AG10803 (cell line): ENCODE measurements around the gene SLC6A18.
"Not testable (repeated sequence)": the region's sequence is repeated elsewhere in the genome, so short reads cannot be mapped to it uniquely, and the experiment has no call there.

Experiments used
- DNase-seq: peaks from one replicate; pipeline ENCODE4 v3.0.0; 2010; ENCODE audit warnings: low read depth
- H3K4me3 ChIP-seq: 2 replicates; pipeline ENCODE4 v1.5.1; 2011; ENCODE audit warnings: mild to moderate bottlenecking, low read length, control low read depth
- TF ChIP-seq, protein P1 (sequence below): conservative IDR thresholded peaks from 2 replicates; pipeline ENCODE4 v1.5.1; 2011; ENCODE audit warnings: mild to moderate bottlenecking, low read length, control low read depth, inconsistent platforms

The SLC6A18 gene

DNA sequence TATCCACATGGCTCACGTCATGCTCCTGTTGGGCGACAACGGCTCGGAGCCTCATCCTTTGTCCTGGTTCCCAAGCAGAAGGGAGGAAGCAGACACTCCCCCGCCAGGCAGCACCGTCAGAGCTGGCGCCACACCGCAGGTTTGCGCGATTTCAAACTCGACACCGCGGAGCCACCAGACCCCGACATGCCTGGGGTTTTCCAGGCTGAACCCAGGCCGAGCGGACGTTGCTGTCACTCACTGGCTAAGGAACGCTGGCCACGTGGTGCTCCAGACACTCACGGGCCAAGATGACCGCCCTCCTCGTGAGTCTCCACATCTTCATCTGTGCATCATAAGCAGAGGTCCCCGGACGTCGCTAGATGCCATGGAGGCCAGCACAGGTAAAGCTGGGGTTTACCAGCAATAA, 60.7 kb downstream of the SLC6A18 start:
- H3K4me3 ChIP-seq = no peak overlapping the region
- TF ChIP-seq, protein P1, sequence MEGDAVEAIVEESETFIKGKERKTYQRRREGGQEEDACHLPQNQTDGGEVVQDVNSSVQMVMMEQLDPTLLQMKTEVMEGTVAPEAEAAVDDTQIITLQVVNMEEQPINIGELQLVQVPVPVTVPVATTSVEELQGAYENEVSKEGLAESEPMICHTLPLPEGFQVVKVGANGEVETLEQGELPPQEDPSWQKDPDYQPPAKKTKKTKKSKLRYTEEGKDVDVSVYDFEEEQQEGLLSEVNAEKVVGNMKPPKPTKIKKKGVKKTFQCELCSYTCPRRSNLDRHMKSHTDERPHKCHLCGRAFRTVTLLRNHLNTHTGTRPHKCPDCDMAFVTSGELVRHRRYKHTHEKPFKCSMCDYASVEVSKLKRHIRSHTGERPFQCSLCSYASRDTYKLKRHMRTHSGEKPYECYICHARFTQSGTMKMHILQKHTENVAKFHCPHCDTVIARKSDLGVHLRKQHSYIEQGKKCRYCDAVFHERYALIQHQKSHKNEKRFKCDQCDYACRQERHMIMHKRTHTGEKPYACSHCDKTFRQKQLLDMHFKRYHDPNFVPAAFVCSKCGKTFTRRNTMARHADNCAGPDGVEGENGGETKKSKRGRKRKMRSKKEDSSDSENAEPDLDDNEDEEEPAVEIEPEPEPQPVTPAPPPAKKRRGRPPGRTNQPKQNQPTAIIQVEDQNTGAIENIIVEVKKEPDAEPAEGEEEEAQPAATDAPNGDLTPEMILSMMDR = no peak
- DNase-seq = no peak

DNA sequence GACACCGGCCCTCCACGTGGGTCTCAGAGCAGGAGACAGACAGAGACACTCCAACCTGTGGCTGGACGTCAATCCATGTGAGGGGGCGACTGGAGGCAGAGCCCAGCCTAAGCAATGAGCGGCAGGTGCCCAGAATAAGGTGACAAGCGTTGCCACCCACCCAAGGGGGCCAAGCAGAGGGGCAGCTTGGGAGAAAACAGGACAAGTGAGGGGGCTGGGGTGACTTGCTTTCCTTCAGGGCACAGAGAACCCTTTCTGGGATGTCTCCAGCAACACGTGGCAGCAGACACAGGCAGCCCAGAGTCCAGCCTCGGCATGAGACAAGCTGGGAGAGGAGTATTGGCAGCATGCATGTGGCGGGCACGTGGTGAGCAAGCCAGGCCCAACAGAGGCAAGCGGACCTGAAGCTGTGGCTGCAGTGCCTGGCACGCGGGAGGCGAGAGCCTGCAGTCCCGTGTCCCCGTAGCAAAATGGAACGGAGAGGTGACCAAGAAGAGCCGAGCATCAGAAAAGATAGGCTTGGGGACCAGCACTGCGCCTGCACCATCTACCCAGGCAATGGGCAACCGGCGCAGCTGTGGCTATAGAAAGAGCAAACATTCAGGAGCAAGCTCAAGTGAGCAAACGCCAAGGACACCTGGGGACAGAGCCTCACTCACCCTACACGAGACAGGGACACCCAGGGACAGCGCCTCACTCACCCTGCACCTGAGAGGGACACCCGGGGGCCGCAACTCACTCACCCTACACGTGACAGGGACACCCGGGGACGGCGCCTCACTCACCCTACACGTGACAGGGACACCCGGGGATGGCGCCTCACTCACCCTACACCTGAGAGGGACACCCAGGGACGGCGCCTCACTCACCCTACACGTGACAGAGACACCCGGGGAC, 63.5 kb downstream of the SLC6A18 start:
- TF ChIP-seq, protein P1 = no peak
- DNase-seq = no peak
- H3K4me3 ChIP-seq = no peak overlapping the region

DNA sequence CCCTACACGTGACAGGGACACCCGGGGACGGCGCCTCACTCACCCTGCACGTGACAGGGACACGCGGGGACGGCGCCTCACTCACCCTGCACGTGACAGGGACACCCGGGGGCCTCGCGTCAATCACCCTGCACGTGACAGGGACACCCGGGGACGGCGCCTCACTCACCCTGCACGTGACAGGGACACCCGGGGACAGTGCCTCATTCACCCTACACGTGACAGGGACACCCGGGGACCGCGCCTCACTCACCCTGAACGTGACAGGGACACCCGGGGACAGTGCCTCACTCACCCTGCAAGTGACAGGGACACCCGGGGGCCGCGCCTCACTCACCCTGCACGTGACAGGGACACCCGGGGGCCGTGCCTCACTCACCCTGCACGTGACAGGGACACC, 64.4 kb downstream of the SLC6A18 start:
- not testable (repeated sequence) for H3K4me3 ChIP-seq, DNase-seq

DNA sequence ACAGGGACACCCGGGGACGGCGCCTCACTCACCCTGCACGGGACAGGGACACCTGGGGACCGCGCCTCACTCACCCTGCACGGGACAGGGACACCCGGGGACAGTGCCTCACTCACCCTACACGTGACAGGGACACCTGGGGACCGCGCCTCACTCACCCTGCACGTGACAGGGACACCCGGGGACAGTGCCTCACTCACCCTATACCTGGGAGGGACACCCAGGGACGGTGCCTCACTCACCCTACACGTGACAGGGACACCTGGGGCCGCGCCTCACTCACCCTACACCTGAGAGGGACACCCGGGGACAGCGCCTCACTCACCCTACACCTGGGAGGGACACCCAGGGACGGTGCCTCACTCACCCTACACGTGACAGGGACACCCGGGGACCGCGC, 65.8 kb downstream of the SLC6A18 start:
- not testable (repeated sequence) for H3K4me3 ChIP-seq, DNase-seq

DNA sequence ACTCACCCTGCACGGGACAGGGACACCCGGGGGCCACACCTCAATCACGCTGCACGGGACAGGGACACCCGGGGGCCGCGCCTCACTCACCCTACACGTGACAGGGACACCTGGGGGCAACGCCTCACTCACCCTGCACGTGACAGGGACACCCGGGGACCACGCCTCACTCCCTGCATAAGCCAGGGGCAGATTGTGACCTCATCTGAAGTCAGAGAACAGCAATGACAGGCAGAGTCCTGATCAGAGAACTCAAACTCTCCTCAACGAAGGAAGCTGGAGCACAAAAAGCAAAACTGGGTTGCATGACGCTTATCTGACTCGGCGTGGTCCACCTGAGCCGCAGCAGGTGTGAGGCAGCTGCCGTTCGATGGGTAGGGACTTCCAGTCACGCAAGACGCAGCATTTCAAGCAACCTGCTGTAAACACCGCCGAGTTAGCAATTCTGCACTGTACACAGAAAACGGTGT, 66.5 kb downstream of the SLC6A18 start:
- no peak for DNase-seq
- no peak overlapping the region for H3K4me3 ChIP-seq
- TF ChIP-seq, protein P1 = no peak

DNA sequence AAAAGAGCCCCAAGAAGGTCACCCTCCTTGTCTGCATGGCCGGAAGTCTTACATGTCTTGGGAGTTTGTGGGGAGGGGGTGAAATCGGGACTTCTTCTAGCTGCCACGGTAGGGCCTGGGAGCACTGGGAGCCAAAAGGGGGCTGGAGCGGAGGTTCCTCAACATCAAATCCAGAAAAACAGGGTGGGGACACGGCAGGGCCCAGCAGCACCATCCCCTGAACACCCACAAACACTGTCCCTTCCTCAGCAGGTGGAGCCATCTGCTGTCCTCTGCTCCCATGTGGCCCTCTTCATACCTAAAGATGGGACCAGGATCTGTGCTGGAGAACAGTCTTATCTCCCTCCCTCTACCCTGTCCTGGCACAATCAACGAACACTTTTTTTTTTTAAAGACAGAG, 67.0 kb downstream of the SLC6A18 start:
- no peak for DNase-seq
- TF ChIP-seq, protein P1 = no peak
- H3K4me3 ChIP-seq = no peak overlapping the region

DNA sequence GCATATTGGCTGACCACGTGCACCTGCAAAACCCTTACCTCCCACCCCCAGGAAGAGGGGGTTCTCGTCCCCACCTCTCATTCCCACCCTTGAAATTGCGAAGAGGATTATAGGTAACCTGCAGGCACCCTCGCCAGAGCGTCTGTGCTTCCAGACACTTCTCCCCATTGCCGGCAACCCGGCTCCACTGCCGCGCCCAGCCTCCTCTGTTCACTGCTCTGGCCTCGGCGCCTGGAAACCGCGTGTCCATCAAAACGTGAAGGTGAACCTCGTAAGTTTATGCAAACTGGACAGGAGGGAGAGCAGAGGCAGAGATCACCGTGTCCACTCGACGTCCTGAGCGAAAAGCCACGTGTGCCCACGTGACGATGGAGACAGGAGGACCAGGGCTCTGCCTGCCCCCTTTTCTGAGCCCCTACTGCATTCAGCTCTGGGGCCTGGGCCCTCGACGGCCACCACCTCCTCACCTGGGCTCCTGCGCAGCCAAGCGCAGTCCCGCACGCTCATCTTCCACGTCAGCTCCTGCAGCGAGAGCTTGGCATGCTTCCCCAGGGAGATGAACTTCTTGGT, 67.8 kb downstream of the SLC6A18 start:
- H3K4me3 ChIP-seq = no peak overlapping the region
- no peak for DNase-seq
- TF ChIP-seq, protein P1 = no peak
